Measurements from ENCODE around the gene OCRL. TPM values are rescaled to one million over a fixed set of nuclear protein-coding genes. Genes with fewer than 3 reads are reported as not detected.

The OCRL gene
- polyA plus RNA-seq, 1 donor (not counting 4 experiments of a cell fraction or from before 2014, with no cell fraction given), result 27.9 TPM

DNA sequence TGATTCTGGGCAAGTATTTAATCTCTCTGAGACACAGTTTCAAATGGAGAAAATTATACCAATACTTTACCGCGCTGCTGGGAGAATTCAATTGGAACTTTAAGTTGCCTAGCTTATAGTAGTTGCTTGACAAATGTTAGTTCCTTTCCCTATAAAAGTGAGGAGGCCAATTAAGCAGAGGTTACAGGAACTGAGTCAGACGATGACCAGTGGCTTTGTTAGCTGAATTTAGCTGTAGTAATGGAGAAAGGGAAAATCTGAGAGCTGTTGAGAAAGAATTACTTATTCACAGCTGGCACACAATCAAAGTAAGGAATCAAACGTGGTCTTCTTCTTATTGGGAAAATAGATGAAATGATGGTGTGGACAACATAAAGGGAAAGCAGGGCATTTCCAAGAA, 46.4 kb upstream of the OCRL start:
- DNase-seq (ENCODE audit: low read depth, low spot score), result no peak
- Histone ChIP-seq H3K9me1 (ENCODE audit: control insufficient read depth, extremely low read depth, insufficient read depth, low read length) (no peaks in the 10 kb centered on the region), H4K20me1 (ENCODE audit: control insufficient read depth, extremely low read depth, insufficient read depth, low read length) (no peaks in the 10 kb centered on the region), H3K79me2 (ENCODE audit: control insufficient read depth, insufficient read depth, low read length) (no peaks in the 10 kb centered on the region), H3K4me3 (ENCODE audit: control insufficient read depth in 2 of 3, extremely low read depth in 1 of 3, insufficient read depth in 2 of 3, low read depth in 1 of 3, low read length in 3 of 3) (no peak overlapping the region), H3K27me3 (ENCODE audit: control insufficient read depth, extremely low read depth, insufficient read depth, low read length) (no peaks in the 10 kb centered on the region), H3K9ac (ENCODE audit: control insufficient read depth, extremely low read depth, insufficient read depth, low read length) (no peak overlapping the region), H3K27ac (ENCODE audit: control insufficient read depth, insufficient read depth, low read length) (no peak overlapping the region), H3K4me2 (ENCODE audit: control insufficient read depth, extremely low read depth, insufficient read depth, low read depth, low read length) (no peak overlapping the region), H3K4me1 (ENCODE audit: control insufficient read depth, extremely low read depth, insufficient read depth, low read length) (no peaks in the 10 kb centered on the region), H2AFZ (ENCODE audit: control insufficient read depth, low read length) (no peak overlapping the region), H3K36me3 (ENCODE audit: control insufficient read depth in 2 of 2, extremely low read depth in 1 of 2, insufficient read depth in 2 of 2, low read length in 2 of 2) (no peaks in the 10 kb centered on the region), H3K9me3 (ENCODE audit: control insufficient read depth, low read depth, low read length) (no peaks in the 10 kb centered on the region)
- no peak for TF ChIP-seq EZH2 (IDR thresholded peaks at IDR 0.05; ENCODE audit: low read length)
- TF ChIP-seq, protein P1, sequence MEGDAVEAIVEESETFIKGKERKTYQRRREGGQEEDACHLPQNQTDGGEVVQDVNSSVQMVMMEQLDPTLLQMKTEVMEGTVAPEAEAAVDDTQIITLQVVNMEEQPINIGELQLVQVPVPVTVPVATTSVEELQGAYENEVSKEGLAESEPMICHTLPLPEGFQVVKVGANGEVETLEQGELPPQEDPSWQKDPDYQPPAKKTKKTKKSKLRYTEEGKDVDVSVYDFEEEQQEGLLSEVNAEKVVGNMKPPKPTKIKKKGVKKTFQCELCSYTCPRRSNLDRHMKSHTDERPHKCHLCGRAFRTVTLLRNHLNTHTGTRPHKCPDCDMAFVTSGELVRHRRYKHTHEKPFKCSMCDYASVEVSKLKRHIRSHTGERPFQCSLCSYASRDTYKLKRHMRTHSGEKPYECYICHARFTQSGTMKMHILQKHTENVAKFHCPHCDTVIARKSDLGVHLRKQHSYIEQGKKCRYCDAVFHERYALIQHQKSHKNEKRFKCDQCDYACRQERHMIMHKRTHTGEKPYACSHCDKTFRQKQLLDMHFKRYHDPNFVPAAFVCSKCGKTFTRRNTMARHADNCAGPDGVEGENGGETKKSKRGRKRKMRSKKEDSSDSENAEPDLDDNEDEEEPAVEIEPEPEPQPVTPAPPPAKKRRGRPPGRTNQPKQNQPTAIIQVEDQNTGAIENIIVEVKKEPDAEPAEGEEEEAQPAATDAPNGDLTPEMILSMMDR (optimal IDR thresholded peaks at IDR 0.05 in 1 of 3, IDR thresholded peaks at IDR 0.05 in 1 of 3, conservative IDR thresholded peaks at IDR 0.05 in 1 of 3; ENCODE audit: extremely low read depth in 1 of 3, insufficient read depth in 2 of 3, low read length in 3 of 3), result no peak
- dilution Hi-C loops (cut with MboI; ENCODE audit: extremely low pct_ligation_motif_present, low sequenced_read_pairs), result no loop called here
- no peak for FAIRE-seq

DNA sequence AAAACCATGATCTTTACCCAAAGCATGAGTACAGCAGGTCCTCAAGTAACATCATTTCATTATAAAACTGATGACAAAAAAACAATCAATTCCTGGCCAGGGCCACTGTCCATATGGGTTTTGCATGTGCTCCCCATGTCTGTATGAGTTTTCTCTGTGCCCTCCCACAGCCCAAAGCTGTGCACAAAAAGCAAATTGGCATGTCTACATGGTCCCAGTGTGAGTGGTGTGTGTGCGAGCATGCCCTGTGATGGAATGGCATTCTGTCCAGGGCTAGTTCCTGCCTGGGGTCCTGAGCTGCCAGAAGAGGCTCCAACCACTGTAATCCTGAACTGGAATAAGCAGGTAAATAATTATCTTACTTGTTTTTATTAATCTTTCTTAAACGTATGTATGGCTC, 45.2 kb upstream of the OCRL start:
- no peaks in the 10 kb centered on the region for H3K9me1 ChIP-seq (ENCODE audit: control insufficient read depth, extremely low read depth, insufficient read depth, low read length)
- H3K27ac ChIP-seq (ENCODE audit: control insufficient read depth, insufficient read depth, low read length), result no peak overlapping the region
- H3K4me1 ChIP-seq (ENCODE audit: control insufficient read depth, extremely low read depth, insufficient read depth, low read length), result no peaks in the 10 kb centered on the region
- no peaks in the 10 kb centered on the region for H3K79me2 ChIP-seq (ENCODE audit: control insufficient read depth, insufficient read depth, low read length)
- no peak overlapping the region for H3K4me3 ChIP-seq (ENCODE audit: control insufficient read depth in 2 of 3, extremely low read depth in 1 of 3, insufficient read depth in 2 of 3, low read depth in 1 of 3, low read length in 3 of 3)
- H3K27me3 ChIP-seq (ENCODE audit: control insufficient read depth, extremely low read depth, insufficient read depth, low read length), result no peaks in the 10 kb centered on the region
- dilution Hi-C loops (cut with MboI; ENCODE audit: extremely low pct_ligation_motif_present, low sequenced_read_pairs), result no loop called here
- no peaks in the 10 kb centered on the region for H3K9me3 ChIP-seq (ENCODE audit: control insufficient read depth, low read depth, low read length)
- H4K20me1 ChIP-seq (ENCODE audit: control insufficient read depth, extremely low read depth, insufficient read depth, low read length), result no peaks in the 10 kb centered on the region
- H3K36me3 ChIP-seq (ENCODE audit: control insufficient read depth in 2 of 2, extremely low read depth in 1 of 2, insufficient read depth in 2 of 2, low read length in 2 of 2), result no peaks in the 10 kb centered on the region
- DNase-seq (ENCODE audit: low read depth, low spot score), result no peak
- H3K4me2 ChIP-seq (ENCODE audit: control insufficient read depth, extremely low read depth, insufficient read depth, low read depth, low read length), result no peak overlapping the region
- TF ChIP-seq EZH2 (IDR thresholded peaks at IDR 0.05; ENCODE audit: low read length), result no peak
- TF ChIP-seq, protein P1 (optimal IDR thresholded peaks at IDR 0.05 in 1 of 3, IDR thresholded peaks at IDR 0.05 in 1 of 3, conservative IDR thresholded peaks at IDR 0.05 in 1 of 3; ENCODE audit: extremely low read depth in 1 of 3, insufficient read depth in 2 of 3, low read length in 3 of 3), result no peak
- FAIRE-seq, result no peak
- no peak overlapping the region for H2AFZ ChIP-seq (ENCODE audit: control insufficient read depth, low read length)
- H3K9ac ChIP-seq (ENCODE audit: control insufficient read depth, extremely low read depth, insufficient read depth, low read length), result no peak overlapping the region

Measured in keratinocyte (primary cell).